ENCODE data around the gene RBCK1.
"Not testable (repeated sequence)": the region's sequence is repeated elsewhere in the genome, so short reads cannot be mapped to it uniquely, and the experiment has no call there.

The RBCK1 gene

GRCh38 chr20:472889-473292 lies 64.8 kb downstream of the RBCK1 start:
- DNase-seq (ENCODE audit: low read depth in 2 of 2), result no peak

- DNase-seq (ENCODE audit: low read depth in 2 of 2), result no peak
Measured at GRCh38 chr20:474581-474980, 66.5 kb downstream of the RBCK1 start.

GRCh38 chr20:475463-476357 lies 67.6 kb downstream of the RBCK1 start:
- no peak for DNase-seq (ENCODE audit: low read depth in 2 of 2)

- not testable (repeated sequence) for DNase-seq (ENCODE audit: low read depth in 2 of 2)
Measured at GRCh38 chr20:476561-477249, 68.6 kb downstream of the RBCK1 start.

GRCh38 chr20:478010-478948 lies 70.2 kb downstream of the RBCK1 start:
- DNase-seq (ENCODE audit: low read depth in 2 of 2), result no peak

- no peak for DNase-seq (ENCODE audit: low read depth in 2 of 2)
Measured at GRCh38 chr20:478949-479429, 70.9 kb downstream of the RBCK1 start.

GRCh38 chr20:479487-479886 lies 71.4 kb downstream of the RBCK1 start:
- no peak for DNase-seq (ENCODE audit: low read depth in 2 of 2)

GRCh38 chr20:480044-480443 lies 71.9 kb downstream of the RBCK1 start:
- DNase-seq (ENCODE audit: low read depth in 2 of 2), result no peak

GRCh38 chr20:481167-481566 lies 73.1 kb downstream of the RBCK1 start:
- DNase-seq (ENCODE audit: low read depth in 2 of 2), result no peak
